Right forelimb (tissue), 1 donor: ENCODE results near the gene MLC1.

ENCODE experiments used
- DNase-seq: peaks from one replicate; pipeline ENCODE4 v3.0.0-alpha.2; 2018

Gene MLC1

DNA sequence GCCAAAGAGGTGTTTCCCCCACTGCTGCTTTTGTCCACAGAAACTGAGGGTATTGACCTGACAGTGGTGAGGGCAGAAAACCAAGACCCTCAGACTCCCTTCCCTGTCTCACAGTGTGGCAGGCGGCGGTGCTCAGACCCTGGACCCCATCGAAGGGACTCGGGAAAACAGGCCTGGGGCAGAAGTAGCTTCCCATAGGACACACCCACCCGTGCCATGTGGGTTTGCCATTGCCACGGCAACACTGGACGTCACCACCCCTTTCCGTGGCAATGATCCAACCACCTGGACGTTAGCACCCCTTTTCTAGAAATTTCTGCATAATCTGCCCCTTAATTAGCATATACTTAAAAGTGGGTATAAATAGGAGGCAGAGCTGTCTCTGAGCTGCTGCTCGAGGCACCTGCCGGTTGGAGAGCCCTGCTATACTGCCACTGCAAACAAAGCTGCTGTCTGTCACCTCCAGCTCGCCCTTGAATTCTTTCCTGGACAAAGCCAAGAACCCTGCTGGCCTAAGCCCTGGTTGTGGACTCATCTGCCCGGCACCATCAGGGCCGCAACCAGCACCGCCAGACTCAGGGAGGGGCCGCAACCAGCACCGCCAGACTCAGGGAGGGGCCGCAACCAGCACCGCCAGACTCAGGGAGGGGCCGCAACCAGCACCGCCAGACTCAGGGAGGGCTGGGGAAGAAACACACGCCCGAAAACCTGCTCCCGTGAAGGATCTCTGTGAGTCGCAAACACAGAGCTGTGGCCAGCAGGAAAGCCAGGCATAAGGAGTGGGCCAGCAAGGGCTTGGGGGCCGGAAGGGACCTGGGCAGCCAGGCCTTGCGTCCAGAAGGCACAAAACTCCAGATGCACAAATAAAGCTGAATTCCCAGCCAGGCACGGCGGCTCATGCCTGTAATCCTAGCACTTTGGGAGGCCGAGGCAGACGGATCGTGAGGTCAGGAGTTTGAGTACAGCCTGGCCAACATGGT is 10.4 kb downstream of the MLC1 start:
- DNase-seq, result no peak

DNA sequence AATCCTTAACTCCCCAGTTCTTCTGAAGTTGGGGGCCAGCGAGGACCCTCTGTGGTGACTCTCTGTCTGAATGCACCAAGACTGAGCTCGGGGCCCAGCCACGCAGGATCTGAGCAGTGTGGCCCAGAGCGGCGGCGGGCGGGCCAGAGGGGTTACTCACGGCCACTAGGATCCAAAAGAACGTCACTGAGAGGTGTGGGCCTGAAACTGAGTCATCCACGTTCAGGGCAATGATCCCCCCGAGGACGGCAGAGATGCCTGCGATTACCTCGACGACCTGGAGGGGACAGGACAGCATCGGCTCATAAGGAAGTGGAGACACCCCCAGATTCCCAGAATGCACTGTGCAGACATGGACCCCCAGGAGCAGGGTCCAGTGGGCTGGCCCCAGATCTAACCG is 11.2 kb downstream of the MLC1 start:
- DNase-seq, result no peak

DNA sequence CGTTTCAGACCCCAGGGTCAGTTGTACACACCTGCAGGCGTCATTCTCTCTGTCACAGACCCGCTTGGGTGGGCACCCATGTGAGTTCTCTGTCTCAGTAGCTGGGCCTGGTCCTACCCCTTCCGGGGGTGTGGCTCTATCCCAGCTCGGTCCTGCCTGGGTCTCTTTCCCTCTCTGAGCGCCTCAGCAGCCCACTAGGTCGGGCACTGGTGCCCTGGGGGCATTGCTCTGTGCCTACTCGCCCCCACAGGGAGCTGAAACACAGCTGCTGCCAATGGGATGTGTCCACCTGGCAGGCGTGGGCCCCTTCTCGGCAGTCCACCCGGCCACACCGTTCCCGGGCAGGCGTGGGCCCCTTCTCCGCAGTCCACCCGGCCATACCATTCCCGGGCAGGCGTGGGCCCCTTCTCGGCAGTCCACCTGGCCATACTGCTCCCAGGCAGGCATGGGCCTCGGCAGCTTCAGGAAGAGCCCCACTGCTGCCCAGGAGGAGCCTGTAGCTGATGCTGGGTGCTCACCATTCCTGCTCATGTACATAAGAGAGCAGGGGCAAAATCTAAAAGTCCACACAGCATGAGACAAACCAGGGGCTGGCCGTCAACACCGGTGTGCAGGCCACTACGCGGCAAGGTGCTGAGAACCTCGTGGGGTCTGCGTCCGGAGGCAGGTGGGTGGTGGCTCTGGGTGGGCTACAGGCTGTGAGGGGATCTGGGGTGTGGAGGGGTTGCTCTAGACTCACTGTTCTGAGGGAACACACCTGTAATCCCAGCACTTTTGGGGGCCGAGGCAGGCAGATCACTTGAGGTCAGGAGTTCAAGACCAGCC is 12.3 kb downstream of the MLC1 start:
- peak; percentile 6 for DNase-seq

DNA sequence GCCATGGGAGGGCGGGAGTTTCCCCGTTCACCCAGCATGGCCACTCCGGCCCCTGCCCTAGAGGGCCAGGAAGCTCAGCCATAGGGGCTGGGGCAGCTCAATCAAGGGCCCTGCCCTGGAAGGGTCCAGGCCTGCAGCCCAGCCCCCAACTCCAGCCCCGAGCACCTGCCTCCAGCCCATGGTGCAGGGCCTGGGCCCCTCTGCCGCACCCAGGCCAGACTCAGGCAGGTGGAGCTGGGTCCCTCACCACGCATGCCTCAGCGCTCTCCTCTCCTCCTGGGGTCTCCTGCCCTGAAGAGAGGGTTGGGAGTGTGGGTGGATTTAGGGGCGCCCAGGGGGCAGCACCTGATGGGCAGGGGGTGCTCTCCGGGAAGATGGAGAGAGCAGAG is 13.1 kb downstream of the MLC1 start:
- DNase-seq, result no peak

DNA sequence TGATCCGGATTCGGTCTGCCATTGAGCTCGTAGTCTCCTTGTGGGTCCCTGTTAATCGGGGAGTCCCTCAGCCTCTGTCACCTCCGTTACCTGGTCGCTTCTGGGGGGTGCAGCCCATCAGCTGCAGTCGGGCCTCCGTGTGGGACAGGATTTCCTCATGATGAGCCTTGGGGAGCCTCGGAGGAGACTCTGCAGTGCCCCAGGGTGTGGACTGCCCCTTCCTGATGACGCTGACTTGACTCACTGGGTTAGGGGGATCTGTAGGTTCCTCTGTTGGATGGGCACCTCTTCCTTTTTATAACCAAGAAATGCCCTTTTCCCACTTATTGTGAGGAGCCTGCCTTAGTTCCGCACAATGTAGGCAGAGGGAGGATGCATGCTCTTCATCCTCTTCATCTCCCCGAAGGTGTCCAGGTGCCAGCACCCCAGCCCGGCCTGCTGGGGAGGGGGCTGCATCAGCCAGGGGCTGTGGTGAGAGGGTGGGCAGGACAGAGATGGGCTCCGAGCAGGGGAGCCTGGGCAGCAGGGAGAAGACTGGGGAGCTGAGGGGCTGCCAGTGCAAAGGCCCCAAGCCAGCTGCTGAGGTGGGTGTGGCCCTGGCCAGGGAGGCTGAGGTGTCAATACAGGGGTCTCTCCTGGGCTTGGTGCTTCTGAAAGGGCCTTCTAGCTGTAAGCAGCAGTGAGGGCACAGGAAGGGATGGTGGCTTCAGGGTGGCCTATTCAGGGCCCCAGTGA is 13.6 kb downstream of the MLC1 start:
- no peak for DNase-seq

DNA sequence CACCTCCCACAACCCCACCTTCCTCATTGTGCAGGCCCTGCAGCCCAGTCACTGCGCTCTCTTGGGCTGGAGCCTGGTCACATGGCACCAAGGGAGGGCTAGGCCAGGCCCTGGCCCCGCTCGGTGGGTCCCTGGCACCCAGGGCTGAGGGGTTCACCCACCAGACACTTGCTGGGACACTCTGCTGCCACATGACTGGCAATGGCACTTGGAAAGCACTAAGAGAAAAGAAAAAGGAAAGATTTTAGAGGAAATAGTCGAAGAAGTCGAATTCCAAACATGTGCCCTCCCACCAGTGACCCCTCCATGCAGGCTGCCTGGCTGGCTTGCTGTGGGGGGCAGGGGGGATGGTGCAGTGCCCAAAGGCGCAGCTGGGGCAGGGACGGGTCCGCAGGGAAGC is 14.9 kb downstream of the MLC1 start:
- DNase-seq, result no peak

DNA sequence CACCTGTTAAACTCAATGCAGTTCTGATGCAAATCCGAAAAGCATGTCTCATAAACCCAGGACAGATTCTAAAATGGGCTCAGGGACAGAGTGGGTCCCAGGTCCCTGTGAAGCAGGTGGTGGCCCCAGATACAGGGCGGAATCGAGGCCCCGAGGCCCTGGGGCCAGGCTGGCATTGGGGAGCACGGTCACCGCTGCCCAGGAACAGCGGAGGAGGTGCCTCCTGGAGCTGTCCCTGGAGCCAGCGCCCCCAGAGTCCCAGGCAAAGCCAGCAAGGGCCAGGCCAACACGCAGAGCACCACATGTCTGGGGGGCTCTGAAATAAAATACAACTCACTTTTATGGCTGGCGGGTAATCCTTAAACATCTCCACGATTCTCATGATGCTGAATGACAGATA is 17.1 kb downstream of the MLC1 start:
- DNase-seq, result no peak

DNA sequence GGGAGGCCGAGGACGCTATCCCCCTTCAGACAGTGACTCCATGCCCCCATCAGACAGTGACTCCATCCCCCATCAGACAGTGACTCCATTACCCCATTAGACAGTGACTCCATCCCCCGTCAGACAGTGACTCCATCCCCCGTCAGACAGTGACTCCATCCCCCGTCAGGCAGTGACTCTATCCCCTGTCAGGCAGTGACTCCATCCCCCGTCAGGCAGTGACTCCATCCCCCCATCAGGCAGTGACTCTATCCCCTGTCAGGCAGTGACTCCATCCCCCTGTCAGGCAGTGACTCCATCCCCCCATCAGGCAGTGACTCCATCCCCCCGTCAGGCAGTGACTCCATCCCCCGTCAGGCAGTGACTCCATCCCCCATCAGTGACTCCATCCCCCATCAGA is 18.0 kb downstream of the MLC1 start:
- DNase-seq, result no peak

DNA sequence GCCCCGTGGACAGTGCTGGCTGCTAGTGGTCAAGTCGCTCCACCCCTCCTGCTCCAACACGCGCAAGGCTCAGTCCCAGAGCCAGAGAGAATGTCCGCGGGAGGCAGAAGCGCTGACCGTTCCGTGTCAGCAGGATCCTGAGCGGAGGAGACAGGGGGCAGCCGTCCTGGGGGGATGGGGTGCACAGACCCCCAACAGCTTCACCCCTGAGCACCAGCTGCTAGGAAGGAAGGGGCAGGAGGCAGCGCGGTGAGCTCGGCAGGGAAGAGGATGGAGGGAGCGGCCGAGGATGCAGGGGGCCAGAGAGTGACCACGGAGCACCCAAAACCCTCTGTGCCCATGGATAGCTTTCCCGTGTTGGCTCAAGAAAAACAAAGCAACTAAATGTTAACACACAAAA is 20.8 kb downstream of the MLC1 start:
- no peak for DNase-seq

DNA sequence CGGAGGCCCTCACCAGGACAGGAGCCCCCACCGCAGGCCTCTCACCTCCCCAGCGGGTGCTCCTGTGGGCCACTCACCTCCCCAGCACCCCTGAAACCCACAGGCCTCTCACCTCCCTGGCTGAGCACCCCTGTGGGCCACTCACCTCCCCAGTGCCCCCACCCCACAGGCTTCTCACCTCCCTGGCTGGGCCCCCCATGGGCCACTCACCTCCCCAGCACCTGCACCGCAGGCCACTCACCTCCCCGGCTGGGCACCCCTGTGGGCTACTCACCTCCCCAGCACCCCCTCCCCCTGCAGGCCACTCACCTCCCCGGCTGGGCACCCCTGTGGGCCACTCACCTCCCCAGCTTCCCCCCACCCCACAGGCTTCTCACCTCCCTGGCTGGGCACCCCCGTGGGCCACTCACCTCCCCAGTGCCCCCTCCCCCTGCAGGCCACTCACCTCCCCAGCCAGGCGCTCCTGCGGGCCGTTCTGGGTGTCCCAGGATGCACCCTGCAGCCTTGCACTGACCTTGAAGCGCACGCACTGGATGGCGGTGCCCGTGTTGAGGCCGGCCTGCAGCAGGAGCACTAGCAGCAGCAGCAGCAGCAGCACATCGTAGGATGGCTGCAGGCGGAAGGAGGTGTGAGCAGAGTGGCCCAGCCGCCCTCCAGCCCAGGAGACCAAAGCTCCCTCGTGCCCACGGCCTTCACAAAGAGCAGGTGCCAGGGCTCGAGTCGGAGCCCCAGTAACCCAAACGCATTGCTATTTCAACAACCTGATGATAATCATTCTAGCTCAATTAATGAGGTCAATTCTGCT is 21.4 kb downstream of the MLC1 start:
- DNase-seq, result no peak

DNA sequence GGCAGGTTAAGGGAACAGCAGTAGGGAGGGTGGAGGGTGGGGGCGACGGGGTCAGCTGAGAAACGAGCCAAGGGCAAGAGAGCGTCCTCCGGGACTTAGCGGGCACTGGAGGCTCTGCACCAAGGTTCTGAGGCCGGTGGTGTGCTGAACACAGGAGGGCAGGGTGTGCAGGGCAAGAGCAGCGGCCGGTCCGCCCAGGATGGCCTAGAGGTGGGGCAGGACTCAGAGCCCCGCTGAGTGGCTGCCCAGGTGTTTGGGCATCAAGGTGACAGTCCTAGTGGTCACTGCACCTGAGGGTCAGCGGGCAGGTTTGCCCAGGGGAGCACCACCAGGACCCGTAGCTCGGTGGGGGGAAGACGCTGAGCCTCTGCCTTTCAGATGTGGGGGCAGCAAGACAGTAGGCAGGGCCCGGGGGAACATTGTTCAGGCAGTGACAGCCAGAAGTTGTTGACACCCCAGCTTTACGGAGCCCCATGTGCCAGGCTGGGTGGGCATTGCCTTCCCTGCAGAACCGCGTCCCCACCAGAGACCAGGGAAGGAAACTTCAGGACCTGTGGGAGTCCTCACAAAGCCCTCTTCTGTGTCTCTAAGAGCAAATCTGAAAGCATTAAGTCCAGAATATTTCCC is 22.6 kb downstream of the MLC1 start:
- DNase-seq, result no peak

DNA sequence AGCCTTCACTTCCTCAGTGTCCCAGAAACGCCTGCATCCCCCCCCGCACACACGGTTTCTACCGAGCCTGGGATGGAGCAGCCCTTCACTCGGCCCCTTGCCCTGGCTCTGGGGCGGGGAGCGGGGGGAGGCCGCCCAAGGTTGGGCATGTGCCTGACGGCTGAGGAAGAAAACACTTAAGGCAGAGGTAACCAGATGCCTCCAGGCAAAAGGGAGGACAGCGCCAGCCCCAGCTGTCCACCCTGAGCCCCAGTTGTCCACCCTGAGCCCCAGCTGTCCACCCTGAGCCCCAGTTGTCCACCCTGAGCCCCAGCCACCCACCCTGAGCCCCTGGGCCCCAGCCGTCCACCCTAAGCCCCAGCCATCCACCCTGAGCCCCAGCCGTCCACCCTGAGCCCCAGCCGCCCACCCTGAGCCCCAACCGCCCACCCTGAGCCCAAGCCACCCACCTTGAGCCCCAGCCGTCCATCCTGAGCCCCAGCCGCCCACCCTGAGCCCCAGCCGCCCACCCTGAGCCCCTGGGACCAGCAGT is 23.3 kb downstream of the MLC1 start:
- DNase-seq, result no peak

DNA sequence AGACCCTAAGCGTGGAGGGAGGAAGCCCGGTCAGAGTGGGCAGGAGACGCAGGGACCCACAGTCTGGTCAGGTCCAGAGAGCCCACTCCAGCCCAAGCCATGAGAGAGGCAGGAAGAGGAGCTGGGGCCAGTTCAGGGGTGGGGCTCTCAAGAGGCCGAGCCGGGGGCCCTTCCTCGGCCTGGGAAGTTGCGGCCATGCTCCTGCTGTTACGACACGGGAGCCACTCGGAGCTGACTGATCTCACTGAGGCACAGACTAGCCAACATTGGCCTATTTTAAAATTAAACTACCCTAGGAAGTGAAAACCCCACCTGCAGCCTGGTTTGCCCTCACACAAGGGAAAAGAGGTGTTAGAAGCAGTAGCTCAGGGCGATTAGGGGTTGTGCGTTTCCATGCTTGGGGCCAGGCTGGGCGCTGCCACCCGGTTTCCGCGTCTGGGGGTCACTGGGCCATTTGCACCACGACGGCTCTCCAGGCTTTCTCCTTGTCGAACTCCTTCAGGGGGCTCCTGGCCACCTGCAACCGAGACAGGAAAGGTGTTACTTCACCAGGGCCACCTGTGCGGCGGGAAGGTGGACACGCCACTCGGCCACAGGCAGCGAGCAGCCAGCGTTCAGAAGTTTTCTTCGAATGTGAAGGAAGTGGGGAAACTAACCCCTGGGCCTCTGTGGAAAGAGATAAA is 23.9 kb downstream of the MLC1 start:
- no peak for DNase-seq

DNA sequence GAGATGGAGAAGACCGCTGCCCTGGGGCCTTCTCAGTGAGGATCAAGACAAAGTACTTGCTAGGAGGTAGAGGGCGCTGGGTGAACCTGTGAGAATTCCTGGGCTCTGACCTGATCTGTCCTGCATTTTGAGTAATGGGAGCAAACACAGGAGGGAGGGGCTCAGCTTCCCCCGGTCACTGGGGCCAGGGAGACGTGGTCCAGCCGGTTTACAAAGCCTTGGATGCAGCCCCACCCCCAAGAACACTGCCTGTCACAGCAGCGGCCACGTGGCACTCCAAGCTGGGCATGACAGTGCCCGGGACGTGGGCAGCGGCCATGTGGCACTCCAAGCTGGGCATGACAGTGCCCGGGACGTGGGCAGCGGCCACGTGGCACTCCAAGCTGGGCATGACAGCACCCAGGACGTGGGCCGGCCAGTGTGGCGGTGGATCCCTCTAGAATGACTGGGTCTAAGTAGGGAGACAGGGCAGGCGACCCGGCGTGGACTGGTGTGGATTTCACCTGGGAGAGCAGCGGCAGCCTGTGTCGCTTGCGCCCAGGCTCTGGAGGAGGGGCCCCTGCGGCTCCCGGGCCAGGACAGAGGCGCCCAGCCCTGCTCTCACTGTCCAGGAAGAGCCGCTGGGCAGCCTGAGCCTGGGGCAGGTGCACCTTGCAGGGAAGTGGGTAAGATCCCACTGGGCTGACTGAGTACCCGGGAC is 24.6 kb downstream of the MLC1 start:
- no peak for DNase-seq

DNA sequence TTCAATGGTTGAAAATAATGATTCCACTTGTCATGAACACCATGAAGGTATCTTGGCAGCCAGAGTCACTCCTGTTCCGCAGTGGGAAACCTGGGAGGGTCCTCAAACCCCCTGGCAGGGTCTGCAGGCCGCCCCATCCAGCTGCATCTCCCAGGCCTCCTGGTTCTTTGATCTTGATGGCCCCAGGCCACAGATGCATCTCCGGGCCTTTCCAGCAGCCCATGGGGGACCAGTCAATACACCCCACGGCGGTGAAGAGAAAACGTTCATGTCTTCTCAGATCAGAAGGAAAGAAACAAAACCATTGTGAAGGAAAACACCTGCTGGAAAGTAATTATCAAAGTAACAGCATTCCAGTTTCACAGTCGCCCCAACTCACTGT is 25.4 kb downstream of the MLC1 start:
- DNase-seq, result no peak

DNA sequence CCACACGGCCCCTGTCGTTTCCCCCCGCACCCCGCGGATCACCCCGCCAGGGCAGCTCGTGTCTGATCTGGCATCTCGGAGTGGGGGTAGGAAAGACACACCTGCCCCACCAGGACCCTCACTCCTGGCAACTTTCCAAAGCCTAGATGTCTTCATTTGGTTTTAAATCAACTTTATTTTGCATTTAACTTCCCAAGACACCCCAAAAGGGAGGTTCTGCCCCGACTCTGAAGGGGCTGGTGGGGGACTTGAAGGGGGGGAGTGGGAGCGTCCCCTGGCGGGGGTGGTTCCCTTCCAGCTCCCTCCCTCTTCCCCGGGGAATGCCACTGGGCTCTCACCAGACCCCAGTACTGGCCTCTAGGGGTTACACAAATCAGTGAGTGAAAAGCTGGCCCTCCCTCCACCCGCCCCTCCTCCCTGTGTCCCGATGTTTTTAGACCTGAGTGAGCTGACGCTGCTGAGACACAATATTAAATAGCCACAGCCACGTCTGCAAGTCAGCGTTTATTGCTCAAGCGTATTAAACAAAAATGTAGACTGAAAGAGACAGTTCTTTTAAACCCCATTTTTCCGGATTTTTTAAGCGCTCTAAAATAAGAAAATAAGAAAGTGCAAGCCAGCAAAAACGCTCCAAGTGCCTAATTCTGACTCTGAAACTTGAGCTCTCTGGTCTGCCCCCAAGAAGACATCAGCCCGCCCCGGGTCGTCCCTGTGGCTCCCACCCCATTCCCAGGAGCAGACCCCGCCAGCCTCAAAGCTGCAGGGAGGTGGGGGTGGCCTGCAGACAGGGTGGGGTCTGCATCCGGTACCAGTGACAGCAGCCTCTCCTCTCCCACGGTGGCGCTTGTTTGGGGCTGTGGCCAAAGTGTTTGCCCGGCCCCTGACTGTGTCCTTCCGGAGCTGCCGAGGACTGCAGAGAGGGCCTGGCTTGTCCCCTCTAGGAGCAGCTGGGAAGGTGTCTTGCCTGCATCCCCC is 26.0 kb downstream of the MLC1 start:
- DNase-seq, result peak; percentile 66

DNA sequence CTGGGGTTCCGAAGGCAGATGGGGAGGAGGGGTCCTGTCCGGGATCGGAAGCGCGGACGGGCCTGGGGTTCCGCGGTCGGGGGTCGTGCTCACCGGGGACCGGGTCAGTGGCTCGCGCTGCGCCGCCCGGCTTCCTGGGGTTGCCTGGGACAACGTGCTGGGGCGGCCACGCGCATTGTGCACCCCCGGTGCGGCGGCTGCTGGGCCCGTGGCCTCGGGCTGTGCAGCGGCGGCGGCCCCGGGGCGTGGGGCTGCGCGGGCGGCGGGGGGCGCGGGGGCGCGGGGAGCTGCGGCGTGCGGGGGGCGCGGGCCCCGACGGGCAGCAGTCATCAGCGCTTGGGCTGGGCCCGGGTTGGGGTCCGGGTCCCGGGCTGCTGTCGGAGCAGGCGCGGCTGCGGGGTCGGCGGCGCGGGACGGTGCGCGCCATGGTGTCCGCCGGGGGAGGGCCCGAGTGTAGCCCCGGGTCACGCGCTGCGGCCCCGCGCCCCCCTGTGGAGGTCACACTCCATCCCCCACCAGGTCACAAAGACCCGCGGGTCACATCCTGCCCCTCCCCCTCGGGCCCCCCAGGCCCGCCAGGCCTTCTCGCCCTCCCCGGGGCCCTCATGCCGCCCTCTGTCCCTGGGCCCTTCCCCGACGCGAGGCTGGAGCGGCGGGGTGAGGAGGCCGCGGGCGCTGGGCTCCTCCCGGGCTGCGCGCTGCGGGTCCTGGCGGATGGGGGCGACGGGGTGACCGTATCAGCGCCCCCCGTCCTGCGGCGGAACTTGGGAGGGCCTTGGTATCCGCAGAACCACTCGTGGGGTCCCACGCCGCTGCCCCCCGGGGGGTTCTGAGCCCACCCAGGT is 26.9 kb downstream of the MLC1 start, which contains the start of gene TTLL8:
Gene TTLL8, minus strand, starts transcription at position 238 of the 845 bp plus-strand sequence.
- DNase-seq, result no peak
